NCI-H187 (cell line): ENCODE data around the gene CCNO.

Source experiments
- DNase-seq, 2 experiments: peaks; one replicate each; lab custom pipeline; 2025; lab: John Stamatoyannopoulos, UW

CCNO gene

DNA sequence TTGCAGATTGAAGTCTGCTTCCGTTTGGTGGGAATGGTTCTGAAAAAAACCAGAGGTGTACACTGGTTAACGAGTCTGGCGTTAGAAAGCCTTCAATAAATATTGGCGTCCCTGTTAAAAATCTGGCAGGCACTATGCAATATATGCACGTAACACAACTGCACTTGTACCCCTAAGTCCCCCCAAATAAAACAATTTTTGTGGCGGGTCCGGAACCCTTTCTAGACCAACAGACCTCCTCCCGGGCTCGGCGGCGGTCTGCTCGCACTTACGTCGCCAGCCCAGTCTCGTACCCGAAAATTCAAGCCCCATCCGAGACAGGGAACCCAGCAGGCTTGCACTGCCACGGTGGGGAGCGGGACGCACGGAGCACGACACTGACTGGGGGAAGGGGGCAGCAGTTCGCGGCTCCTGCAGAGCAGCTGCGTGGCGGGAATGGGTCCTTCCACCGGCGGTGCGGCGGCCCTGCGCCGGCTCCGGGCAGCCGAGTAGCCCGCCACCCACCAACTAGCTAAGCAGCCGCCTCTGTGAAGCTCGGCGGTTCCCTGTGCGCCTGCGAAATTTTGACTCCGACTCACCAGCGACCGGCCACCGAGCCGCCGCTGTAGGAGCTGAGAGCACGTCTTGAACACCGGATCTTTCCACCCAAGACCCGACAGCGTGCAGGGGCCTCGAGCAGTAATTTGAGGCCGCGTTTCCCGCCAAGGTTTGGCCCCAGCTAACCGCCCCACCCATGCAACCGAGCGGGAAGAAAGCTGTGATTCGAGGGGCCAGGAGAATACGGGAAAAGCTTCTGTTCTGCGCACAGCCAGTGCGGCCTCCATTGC lies 10.2 kb downstream of the CCNO start:
- DNase-seq, result no peak

DNA sequence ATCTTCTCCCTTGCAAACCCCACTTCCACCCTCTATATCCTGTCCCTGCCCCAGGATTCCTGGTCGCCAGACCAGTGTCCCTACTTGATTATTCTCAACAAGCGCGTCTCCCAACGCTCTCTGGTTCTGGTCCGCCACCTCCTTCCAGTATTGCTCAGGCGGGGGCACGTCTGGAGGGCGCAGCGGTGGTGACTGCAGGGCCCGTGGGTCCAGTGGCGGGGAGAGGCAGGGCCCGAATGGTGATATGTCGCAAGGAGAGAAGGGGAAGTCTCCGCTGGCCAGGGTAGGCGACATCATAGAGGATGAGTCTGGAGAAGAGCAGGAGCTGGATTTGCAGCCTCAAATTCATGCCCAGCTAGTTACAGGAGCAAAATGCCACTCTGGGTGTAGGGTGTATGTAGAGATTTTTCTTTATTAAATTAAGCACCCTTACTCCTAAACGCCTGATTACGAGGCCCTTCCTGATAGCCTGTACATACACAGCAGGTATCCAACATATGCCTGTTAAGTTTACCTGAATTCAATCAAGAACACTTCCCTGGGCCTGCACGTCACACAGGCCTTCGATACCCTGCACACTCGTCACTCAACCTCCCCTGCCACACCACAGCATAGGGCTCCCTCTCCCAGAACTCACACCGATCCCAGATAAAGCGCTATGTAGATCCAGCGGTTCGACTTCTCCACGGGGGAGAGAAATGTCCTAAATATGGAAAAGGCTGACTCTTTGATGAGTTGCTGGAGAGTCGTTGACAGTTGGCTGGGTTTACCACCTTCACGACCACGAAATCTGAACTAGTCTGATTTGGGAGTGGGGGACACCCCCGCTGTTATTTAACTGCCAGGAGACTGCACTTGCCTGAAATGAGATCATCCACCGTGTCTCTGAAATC lies 11.1 kb downstream of the CCNO start:
- no peak for DNase-seq

DNA sequence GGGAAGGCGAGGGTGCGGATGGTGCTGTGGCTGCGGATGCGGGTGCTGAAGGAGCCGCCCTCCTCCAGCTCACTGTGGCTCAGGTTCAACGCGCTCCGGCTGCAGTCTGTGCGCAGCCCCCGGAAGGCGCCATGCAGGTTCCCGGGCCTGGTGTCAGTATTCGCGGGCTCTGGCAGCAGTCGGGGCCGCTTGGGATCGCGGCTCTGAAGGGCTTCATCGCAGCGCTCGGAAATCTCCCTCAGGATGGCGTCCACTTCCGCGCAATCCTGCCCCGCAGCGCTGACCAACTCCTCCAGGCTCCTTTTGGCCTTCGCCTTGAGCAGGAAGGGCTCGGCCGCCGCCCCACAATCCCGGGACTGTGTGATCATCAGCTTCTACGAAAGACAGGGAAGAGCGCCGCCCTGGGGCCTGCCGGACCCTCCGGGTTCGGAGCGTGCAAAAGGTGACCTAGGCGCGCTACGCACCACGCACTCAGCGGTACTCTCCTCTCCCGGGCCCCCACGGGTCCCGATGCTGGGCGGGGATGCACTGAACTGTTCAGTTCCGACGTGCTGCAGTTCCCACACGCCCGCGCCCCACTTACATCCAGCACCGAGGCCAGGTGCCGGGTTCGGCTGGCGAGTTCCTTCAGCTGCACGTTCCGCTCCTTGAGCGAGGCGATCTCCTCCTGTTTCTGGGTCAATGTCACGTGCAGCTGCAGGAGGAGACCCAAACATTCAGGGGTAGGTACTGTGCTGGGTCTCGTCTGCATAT lies 12.8 kb downstream of the CCNO start:
- no peak for DNase-seq

DNA sequence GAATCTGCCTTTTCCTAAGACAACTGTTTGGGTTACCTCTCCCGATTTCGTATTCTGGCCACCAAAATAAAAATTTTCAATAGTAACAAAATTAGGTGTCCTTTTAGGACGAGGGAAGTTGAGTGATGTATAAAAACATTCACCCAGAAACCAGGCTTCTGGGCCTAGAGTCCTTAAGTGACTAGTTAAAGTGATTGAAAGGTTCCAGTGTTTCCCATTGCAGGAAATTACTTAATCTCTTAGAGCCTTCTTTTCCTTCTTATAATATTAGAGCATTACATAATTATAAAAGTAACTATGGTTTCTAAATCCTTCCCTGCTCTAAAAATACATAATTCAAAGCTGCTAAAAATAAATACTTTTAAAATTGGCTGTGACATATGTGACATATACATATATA lies 13.6 kb downstream of the CCNO start:
- DNase-seq, result no peak

DNA sequence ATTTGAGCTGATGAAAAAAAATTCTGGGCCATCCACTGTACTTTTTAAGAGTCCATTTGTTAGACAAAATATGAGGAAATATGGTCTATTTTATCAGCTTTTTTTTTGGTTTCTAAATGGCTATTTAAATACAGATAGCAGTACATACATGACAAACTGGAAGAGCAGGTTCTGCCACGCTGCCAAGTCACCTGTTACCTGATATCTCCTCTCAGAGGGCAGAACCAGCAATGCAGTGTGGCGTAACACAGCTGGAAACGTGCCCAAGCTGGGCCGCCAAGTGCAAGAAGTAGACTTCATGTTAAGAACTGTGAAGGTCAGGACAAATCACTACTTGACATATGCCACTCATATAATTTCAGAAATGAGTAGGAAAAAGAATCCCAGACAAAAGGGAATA lies 14.4 kb downstream of the CCNO start:
- no peak for DNase-seq

DNA sequence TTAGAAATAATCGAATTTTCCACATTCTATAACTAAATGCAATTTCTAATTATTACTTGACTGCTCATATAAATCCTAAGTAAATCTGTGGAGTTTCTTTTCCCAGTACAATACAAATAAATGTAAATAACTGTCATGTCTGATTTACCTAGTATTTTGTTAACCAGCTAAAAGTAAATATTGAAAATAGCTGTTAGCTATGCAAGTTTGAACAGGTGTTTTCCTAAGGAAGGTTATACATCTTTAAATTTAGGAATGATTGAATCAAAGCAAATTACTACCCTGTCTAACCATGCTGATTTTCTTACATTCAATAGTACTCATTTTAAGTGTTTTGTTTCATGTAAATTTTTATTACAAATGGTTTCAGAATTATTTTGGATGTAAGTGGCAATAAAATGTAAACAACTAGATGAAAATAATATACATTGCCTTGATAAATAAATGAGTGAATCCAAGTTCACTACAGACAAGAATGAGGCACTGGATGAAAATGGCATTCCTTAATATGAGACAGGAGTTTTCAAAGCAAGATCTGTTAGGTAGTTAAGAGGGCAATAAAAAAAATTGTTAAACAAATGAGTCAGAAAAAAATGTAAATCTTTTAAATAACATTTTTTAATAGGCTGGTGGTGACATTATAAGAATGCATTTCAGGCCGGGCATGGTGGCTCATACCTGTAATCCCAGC lies 22.1 kb downstream of the CCNO start:
- no peak for DNase-seq

DNA sequence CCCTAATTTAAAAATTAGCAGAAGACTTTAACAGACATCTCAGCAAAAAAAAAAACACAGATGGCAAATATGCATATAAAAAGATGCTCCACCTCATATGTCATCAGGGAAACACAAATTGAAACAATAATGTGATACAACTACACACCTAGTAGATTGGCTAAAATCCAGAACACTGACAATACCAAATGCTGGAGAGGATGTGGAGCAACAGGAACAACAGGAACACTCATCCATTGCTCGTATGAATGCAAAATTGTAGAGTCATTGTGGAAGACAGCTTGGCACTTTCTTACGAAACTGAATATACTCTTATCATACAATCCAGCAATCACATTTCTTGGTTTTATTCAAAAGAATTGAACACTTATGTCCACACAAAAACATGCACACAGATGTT lies 28.4 kb downstream of the CCNO start:
- DNase-seq, result no peak

DNA sequence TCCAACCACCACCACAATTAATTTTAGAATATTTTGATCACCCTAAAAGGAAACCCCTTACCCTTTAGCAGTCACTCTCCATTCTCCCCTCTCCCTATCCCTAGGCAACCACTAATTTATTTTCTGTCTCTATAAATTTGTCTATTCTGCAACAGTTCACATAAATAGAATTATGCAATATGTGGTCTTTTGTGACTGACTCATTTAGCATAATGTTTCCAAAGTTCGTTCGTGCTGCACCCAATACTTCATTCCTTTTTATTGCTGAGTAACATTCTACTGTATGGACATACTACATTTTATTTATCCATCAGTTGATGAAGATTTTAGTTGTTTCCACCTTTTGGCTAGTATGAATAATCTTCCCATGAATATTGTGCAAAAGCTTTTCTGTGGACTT lies 42.2 kb downstream of the CCNO start:
- DNase-seq, result no peak

DNA sequence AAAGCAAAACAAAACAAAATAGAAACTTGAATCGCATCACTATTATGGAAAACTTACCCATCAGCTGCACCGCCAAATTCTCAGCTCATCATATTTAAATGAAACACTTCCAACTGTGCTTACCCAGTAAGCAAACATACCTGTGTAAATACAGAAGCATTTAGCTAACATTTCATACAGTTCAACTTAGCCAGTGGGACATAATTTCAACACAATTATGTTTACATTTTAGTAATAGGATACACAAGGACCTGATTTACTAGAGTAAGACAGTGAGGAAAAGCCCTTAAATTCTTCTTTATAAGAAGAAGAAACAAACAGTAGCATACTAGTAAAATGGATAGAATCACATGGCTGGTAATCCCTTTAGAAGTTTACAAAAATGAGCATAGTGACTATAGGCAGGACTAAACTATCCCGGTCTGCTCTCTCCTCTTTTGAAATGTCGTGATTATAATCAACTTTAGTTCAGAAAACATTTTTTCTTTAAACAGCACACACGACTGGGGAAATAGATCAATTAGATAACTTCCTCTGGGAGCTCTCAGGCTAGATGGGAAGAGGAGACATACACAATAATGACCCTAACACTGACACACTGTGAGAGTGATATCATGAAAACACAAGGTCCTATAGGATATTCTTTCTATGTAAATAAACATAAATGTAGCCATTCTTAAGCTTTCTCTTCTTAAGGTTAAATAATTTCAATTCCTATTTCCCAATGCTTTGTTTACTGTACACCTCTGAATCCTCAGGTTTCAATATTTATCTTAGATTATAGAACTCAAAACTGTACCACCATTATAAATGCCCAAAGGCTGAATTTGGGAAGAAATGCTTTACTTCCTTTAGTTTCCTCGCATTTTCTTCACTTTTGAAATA lies 44.5 kb downstream of the CCNO start:
- no peak for DNase-seq

DNA sequence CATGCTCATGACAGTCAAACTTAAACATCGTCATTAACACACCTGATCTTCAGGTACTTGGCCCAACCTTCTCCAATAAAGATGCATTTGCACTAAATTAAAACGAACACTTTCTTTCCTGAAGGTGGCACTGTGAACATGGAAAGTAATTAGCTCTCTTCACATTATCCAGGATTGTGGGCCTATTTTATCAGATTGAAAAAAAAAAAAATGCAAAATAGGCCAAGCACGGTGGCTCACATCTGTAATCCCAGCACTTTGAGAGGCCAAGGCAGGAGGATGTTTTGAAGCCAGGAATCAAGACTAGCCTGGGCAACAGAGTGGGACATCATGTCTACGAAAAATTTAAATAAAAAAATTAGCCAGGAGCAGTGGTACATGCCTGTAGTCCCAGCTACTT lies 46.0 kb downstream of the CCNO start:
- no peak for DNase-seq
